Activated naive CD8-positive, alpha-beta T cell treated with anti-CD3 and anti-CD28 coated beads for 36 hours (primary cell): ENCODE measurements around the gene OSBP2. TPM values are rescaled to one million over a fixed set of nuclear protein-coding genes. Genes with fewer than 3 reads are reported as not detected.

Experiments used
- DNase-seq: peaks from one replicate; pipeline ENCODE4 v3.0.0; 2021
- H3K27ac Mint-ChIP-seq: one replicate; pipeline ENCODE4 v1.8.0; 2022; ENCODE audit warnings: mild to moderate bottlenecking, moderate library complexity, mixed read lengths
- H3K27me3 Mint-ChIP-seq: one replicate; pipeline ENCODE4 v1.8.0; 2022; ENCODE audit warnings: mild to moderate bottlenecking, mixed read lengths
- H3K36me3 Mint-ChIP-seq: one replicate; pipeline ENCODE4 v1.8.0; 2021; ENCODE audit warnings: mild to moderate bottlenecking, mixed read lengths
- H3K4me1 Mint-ChIP-seq: one replicate; pipeline ENCODE4 v1.8.0; 2021; ENCODE audit warnings: mixed read lengths
- H3K4me3 Mint-ChIP-seq: one replicate; pipeline ENCODE4 v1.8.0; 2022; ENCODE audit warnings: mild to moderate bottlenecking, moderate library complexity, mixed read lengths
- H3K9me3 Mint-ChIP-seq: one replicate; pipeline ENCODE4 v1.8.0; 2022; ENCODE audit warnings: mixed read lengths
- total RNA-seq, 2 experiments: library from RNA; stranded (reverse); gene quantifications; one replicate each; pipeline ENCODE4 v1.2.3, GENCODE V29; 2021

OSBP2 gene
- total RNA-seq, 2 experiments from 2014 or later = 0.45 to 0.84 TPM

- Mint-ChIP-seq H3K9me3 (no peaks in the 10 kb centered on the region), H3K4me3 (no peak overlapping the region), H3K27me3 (no peaks in the 10 kb centered on the region), H3K4me1 (no peaks in the 10 kb centered on the region), H3K27ac (no peak overlapping the region), H3K36me3 (no peaks in the 10 kb centered on the region)
- no peak for DNase-seq
Measured at GRCh38 chr22:30863081-30863833, 168.6 kb downstream of the OSBP2 start.

- no peaks in the 10 kb centered on the region for H3K27me3 Mint-ChIP-seq
- no peaks in the 10 kb centered on the region for H3K36me3 Mint-ChIP-seq
- no peaks in the 10 kb centered on the region for H3K4me1 Mint-ChIP-seq
- no peak for DNase-seq
- no peaks in the 10 kb centered on the region for H3K9me3 Mint-ChIP-seq
- H3K27ac Mint-ChIP-seq = no peak overlapping the region
- no peak overlapping the region for H3K4me3 Mint-ChIP-seq
Measured at GRCh38 chr22:30864441-30865420, 170.1 kb downstream of the OSBP2 start.

- DNase-seq = no peak
- no peaks in the 10 kb centered on the region for H3K4me1 Mint-ChIP-seq
- no peak overlapping the region for H3K4me3 Mint-ChIP-seq
- no peaks in the 10 kb centered on the region for H3K36me3 Mint-ChIP-seq
- H3K27ac Mint-ChIP-seq = no peak overlapping the region
- no peaks in the 10 kb centered on the region for H3K27me3 Mint-ChIP-seq
- H3K9me3 Mint-ChIP-seq = no peaks in the 10 kb centered on the region
Measured at GRCh38 chr22:30865656-30866055, 171.0 kb downstream of the OSBP2 start.

GRCh38 chr22:30866216-30866615 is 171.5 kb downstream of the OSBP2 start:
- Mint-ChIP-seq H3K4me3 (no peak overlapping the region), H3K9me3 (no peaks in the 10 kb centered on the region)

GRCh38 chr22:30866811-30867271 is 172.2 kb downstream of the OSBP2 start:
- DNase-seq = no peak
- Mint-ChIP-seq H3K27ac (no peak overlapping the region), H3K4me1 (no peaks in the 10 kb centered on the region), H3K36me3 (no peaks in the 10 kb centered on the region), H3K9me3 (no peaks in the 10 kb centered on the region), H3K4me3 (no peak overlapping the region), H3K27me3 (no peaks in the 10 kb centered on the region)

More at GRCh38 chr22:30866216-30866615, 171.5 kb downstream of the OSBP2 start:
- Mint-ChIP-seq H3K27ac (no peak overlapping the region), H3K27me3 (no peaks in the 10 kb centered on the region), H3K4me1 (no peaks in the 10 kb centered on the region), H3K36me3 (no peaks in the 10 kb centered on the region)
- no peak for DNase-seq

- Mint-ChIP-seq H3K9me3 (no peaks in the 10 kb centered on the region), H3K36me3 (no peaks in the 10 kb centered on the region), H3K4me3 (no peak overlapping the region), H3K27ac (no peak overlapping the region), H3K27me3 (no peaks in the 10 kb centered on the region), H3K4me1 (no peaks in the 10 kb centered on the region)
- DNase-seq = no peak
Measured at GRCh38 chr22:30867746-30868662, 173.3 kb downstream of the OSBP2 start.

GRCh38 chr22:30868663-30869385 is 174.2 kb downstream of the OSBP2 start:
- H3K27me3 Mint-ChIP-seq = no peaks in the 10 kb centered on the region
- H3K36me3 Mint-ChIP-seq = no peaks in the 10 kb centered on the region
- DNase-seq = no peak

GRCh38 chr22:30869667-30870395 is 175.2 kb downstream of the OSBP2 start:
- H3K36me3 Mint-ChIP-seq = no peaks in the 10 kb centered on the region
- no peaks in the 10 kb centered on the region for H3K4me1 Mint-ChIP-seq
- H3K27ac Mint-ChIP-seq = no peak overlapping the region
- DNase-seq = no peak
- H3K4me3 Mint-ChIP-seq = no peak overlapping the region
- H3K9me3 Mint-ChIP-seq = no peaks in the 10 kb centered on the region
- no peaks in the 10 kb centered on the region for H3K27me3 Mint-ChIP-seq

More at GRCh38 chr22:30868663-30869385, 174.2 kb downstream of the OSBP2 start:
- no peaks in the 10 kb centered on the region for H3K9me3 Mint-ChIP-seq
- no peak overlapping the region for H3K4me3 Mint-ChIP-seq
- H3K4me1 Mint-ChIP-seq = no peaks in the 10 kb centered on the region
- H3K27ac Mint-ChIP-seq = no peak overlapping the region

GRCh38 chr22:30870451-30871345 is 176.0 kb downstream of the OSBP2 start:
- DNase-seq = no peak
- Mint-ChIP-seq H3K36me3 (no peaks in the 10 kb centered on the region), H3K4me3 (no peak overlapping the region), H3K4me1 (no peaks in the 10 kb centered on the region), H3K27ac (no peak overlapping the region), H3K27me3 (no peaks in the 10 kb centered on the region), H3K9me3 (no peaks in the 10 kb centered on the region)

- no peaks in the 10 kb centered on the region for H3K4me1 Mint-ChIP-seq
- no peaks in the 10 kb centered on the region for H3K9me3 Mint-ChIP-seq
- H3K4me3 Mint-ChIP-seq = no peak overlapping the region
- no peaks in the 10 kb centered on the region for H3K27me3 Mint-ChIP-seq
- DNase-seq = no peak
- H3K36me3 Mint-ChIP-seq = no peaks in the 10 kb centered on the region
- H3K27ac Mint-ChIP-seq = no peak overlapping the region
Measured at GRCh38 chr22:30871391-30872284, 177.0 kb downstream of the OSBP2 start.

GRCh38 chr22:30872285-30873041 is 177.8 kb downstream of the OSBP2 start:
- Mint-ChIP-seq H3K4me1 (no peaks in the 10 kb centered on the region), H3K9me3 (no peaks in the 10 kb centered on the region), H3K36me3 (no peaks in the 10 kb centered on the region), H3K4me3 (no peak overlapping the region), H3K27me3 (no peaks in the 10 kb centered on the region), H3K27ac (no peak overlapping the region)
- no peak for DNase-seq
